Mammary epithelial cell (primary cell): ENCODE results near the gene MAT2A.

Experiments used
- CTCF ChIP-seq, 2 donors: IDR thresholded peaks in 1 of 2; conservative IDR thresholded peaks in 1 of 2; 2 replicates each; pipeline ENCODE4 v1.5.1; 2011 to 2012; ENCODE audit warnings: inconsistent platforms in 2 of 2, low read length in 2 of 2, mild to moderate bottlenecking in 2 of 2, control low read depth in 1 of 2, low read depth in 1 of 2; ENCODE audit not compliant: insufficient read depth in 1 of 2; ENCODE audit errors: extremely low read depth in 1 of 2
- EZH2 ChIP-seq: IDR thresholded peaks from 2 replicates; pipeline ENCODE4 v1.6.1; 2012; ENCODE audit warnings: low read length, inconsistent platforms, borderline replicate concordance

GRCh38 chr2:85534099-85534498, 4.9 kb upstream of the MAT2A start:
- TF ChIP-seq CTCF (conservative IDR thresholded peaks at IDR 0.05 in 1 of 2, IDR thresholded peaks at IDR 0.05 in 1 of 2; ENCODE audit: extremely low read depth in 1 of 2, insufficient read depth in 1 of 2, low read depth in 1 of 2, low read length in 2 of 2) (no peak), EZH2 (no peak)
